Kidney epithelial cell (primary cell): ENCODE data around the gene C3. TPM values are rescaled to one million over a fixed set of nuclear protein-coding genes. Genes with fewer than 3 reads are reported as not detected.

Experiments
- DNase-seq: peaks from one replicate; pipeline ENCODE4 v3.0.0-alpha.2; 2010; ENCODE audit warnings: low read depth
- H3K27me3 ChIP-seq: 2 replicates; pipeline ENCODE4 v1.6.0; 2011; ENCODE audit warnings: low read length; ENCODE audit not compliant: control insufficient read depth, insufficient read depth
- H3K36me3 ChIP-seq: 2 replicates; pipeline ENCODE4 v1.5.1; 2011; ENCODE audit warnings: low read length; ENCODE audit not compliant: control insufficient read depth, insufficient read depth
- H3K4me3 ChIP-seq: 2 replicates; pipeline ENCODE4 v1.5.1; 2011; ENCODE audit warnings: low read depth, mild to moderate bottlenecking, control low read depth, low read length
- total RNA-seq: library from RNA; depleted of rRNA; stranded (reverse); fragments of >200 nt; gene quantifications from 2 replicates; pipeline ENCODE4 v1.2.3, GENCODE V29; 2015
- TF ChIP-seq, protein P1 (sequence below): IDR thresholded peaks from 2 replicates; pipeline ENCODE4 v1.5.1; 2011; ENCODE audit warnings: mild to moderate bottlenecking, moderate library complexity, low read length, control low read depth, inconsistent platforms; ENCODE audit not compliant: insufficient read depth, poor library complexity, severe bottlenecking

The C3 gene
- total RNA-seq, 1 donor from 2014 or later = 58.5 TPM

GRCh38 chr19:6713773-6714692, 6.4 kb downstream of the C3 start:
- TF ChIP-seq, protein P1, sequence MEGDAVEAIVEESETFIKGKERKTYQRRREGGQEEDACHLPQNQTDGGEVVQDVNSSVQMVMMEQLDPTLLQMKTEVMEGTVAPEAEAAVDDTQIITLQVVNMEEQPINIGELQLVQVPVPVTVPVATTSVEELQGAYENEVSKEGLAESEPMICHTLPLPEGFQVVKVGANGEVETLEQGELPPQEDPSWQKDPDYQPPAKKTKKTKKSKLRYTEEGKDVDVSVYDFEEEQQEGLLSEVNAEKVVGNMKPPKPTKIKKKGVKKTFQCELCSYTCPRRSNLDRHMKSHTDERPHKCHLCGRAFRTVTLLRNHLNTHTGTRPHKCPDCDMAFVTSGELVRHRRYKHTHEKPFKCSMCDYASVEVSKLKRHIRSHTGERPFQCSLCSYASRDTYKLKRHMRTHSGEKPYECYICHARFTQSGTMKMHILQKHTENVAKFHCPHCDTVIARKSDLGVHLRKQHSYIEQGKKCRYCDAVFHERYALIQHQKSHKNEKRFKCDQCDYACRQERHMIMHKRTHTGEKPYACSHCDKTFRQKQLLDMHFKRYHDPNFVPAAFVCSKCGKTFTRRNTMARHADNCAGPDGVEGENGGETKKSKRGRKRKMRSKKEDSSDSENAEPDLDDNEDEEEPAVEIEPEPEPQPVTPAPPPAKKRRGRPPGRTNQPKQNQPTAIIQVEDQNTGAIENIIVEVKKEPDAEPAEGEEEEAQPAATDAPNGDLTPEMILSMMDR = no peak
- no peak overlapping the region for H3K4me3 ChIP-seq
- DNase-seq = no peak
- H3K27me3 ChIP-seq = peaks cover 22% of the 10 kb centered on the region
- H3K36me3 ChIP-seq = no peaks in the 10 kb centered on the region

- H3K4me3 ChIP-seq = no peak overlapping the region
- TF ChIP-seq, protein P1 = no peak
- no peaks in the 10 kb centered on the region for H3K36me3 ChIP-seq
- peaks cover 22% of the 10 kb centered on the region for H3K27me3 ChIP-seq
- no peak for DNase-seq
Observed at GRCh38 chr19:6712692-6713670, 7.5 kb downstream of the C3 start.

- Histone ChIP-seq H3K27me3 (peaks cover 25% of the 10 kb centered on the region), H3K36me3 (no peaks in the 10 kb centered on the region), H3K4me3 (no peak overlapping the region)
- no peak for DNase-seq
- TF ChIP-seq, protein P1 = no peak
Observed at GRCh38 chr19:6712231-6712630, 8.2 kb downstream of the C3 start.

DNA sequence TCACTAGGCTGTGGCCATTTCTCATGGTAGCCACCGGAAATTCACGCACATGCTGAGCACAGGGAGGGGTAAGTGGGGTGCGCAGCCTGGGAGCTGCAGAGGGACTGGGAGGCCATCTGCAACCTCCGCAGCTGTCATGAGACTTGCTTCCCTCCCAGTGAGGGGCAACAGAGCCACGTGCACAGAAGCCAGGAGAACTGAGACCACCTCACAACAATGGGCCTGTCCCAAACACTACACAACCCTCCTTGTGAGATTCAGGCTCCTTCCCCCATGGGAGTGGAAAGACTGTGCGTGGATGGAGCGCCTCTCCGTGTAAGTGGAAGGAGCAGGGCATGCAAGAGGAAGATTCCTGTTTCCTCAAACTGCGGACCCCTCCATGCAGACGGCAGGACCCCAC, 8.8 kb downstream of the C3 start:
- Histone ChIP-seq H3K27me3 (peaks cover 25% of the 10 kb centered on the region), H3K4me3 (no peak overlapping the region), H3K36me3 (no peaks in the 10 kb centered on the region)
- TF ChIP-seq, protein P1 = no peak
- no peak for DNase-seq

GRCh38 chr19:6711078-6711361, 9.4 kb downstream of the C3 start:
- TF ChIP-seq, protein P1 = no peak
- DNase-seq = no peak
- Histone ChIP-seq H3K27me3 (peaks cover 25% of the 10 kb centered on the region), H3K4me3 (no peak overlapping the region), H3K36me3 (no peaks in the 10 kb centered on the region)
